CD4-positive, alpha-beta memory T cell (primary cell): ENCODE data around the gene NLGN4Y. TPM values are rescaled to one million over a fixed set of nuclear protein-coding genes. Genes with fewer than 3 reads are reported as not detected.
A peak's percentile ranks its signal among the peaks of the same experiment; 100 is the strongest.

Source experiments
- CTCF ChIA-PET: fragments of 350-600 bp; sonication (Branson Sonifier 250); formaldehyde crosslinking; loops from one replicate; lab custom pipeline; 2021; ENCODE audit warnings: inconsistent platforms; ENCODE audit not compliant: partially characterized antibody; lab: Charles Lee
- POLR2A ChIA-PET: fragments of 350-600 bp; sonication (Branson Sonifier 250); formaldehyde crosslinking; loops from one replicate; lab custom pipeline; 2021; ENCODE audit not compliant: partially characterized antibody; lab: Charles Lee
- DNase-seq, 5 donors: peaks; one replicate each; pipeline versions ENCODE4 v3.0.0 to v3.0.0-alpha.2; 2020 to 2022; ENCODE audit warnings: mixed read lengths in 1 of 5
- H3K27ac ChIP-seq: one replicate; pipeline ENCODE4 v1.7.0; 2013; ENCODE audit warnings: low read depth, low read length
- H3K27me3 ChIP-seq: 2 replicates; pipeline ENCODE4 v1.7.0; 2013; ENCODE audit warnings: mild to moderate bottlenecking, low read length, moderate library complexity; ENCODE audit not compliant: insufficient read depth
- H3K36me3 ChIP-seq: 2 replicates; pipeline ENCODE4 v1.7.0; 2013; ENCODE audit warnings: mild to moderate bottlenecking, low read length, moderate library complexity; ENCODE audit not compliant: insufficient read depth
- H3K4me1 ChIP-seq: 2 replicates; pipeline ENCODE4 v1.7.0; 2013; ENCODE audit warnings: mild to moderate bottlenecking, low read length, moderate library complexity; ENCODE audit not compliant: insufficient read depth
- H3K4me3 ChIP-seq, 2 donors: one replicate each; pipeline ENCODE4 v1.7.0; 2013; ENCODE audit warnings: low read length in 2 of 2, mild to moderate bottlenecking in 1 of 2
- H3K9me3 ChIP-seq, 2 donors: one replicate each; pipeline ENCODE4 v1.7.0; 2013; ENCODE audit warnings: low read length in 2 of 2, control low read depth in 1 of 2; ENCODE audit not compliant: control insufficient read depth in 1 of 2
- H3K27ac Mint-ChIP-seq, 7 donors: one replicate each; pipeline ENCODE4 v1.8.0; 2020 to 2021; ENCODE audit warnings: mixed read lengths in 7 of 7, mild to moderate bottlenecking in 6 of 7, inconsistent platforms in 3 of 7, moderate library complexity in 3 of 7
- H3K27me3 Mint-ChIP-seq, 2 donors: one replicate each; pipeline ENCODE4 v1.8.0; 2020 to 2021; ENCODE audit warnings: mixed read lengths in 2 of 2
- H3K36me3 Mint-ChIP-seq, 2 donors: one replicate each; pipeline ENCODE4 v1.8.0; 2020 to 2021; ENCODE audit warnings: mixed read lengths in 2 of 2, inconsistent platforms in 1 of 2, mild to moderate bottlenecking in 1 of 2
- H3K4me1 Mint-ChIP-seq, 4 donors: one replicate each; pipeline ENCODE4 v1.8.0; 2020 to 2021; ENCODE audit warnings: mixed read lengths in 4 of 4, mild to moderate bottlenecking in 1 of 4
- H3K4me3 Mint-ChIP-seq, 8 donors: one replicate each; pipeline ENCODE4 v1.8.0; 2020 to 2021; ENCODE audit warnings: mixed read lengths in 8 of 8, mild to moderate bottlenecking in 7 of 8, moderate library complexity in 6 of 8, inconsistent platforms in 3 of 8
- H3K9me3 Mint-ChIP-seq, 8 donors: one replicate each; pipeline ENCODE4 v1.8.0; 2020 to 2021; ENCODE audit warnings: mixed read lengths in 8 of 8, mild to moderate bottlenecking in 5 of 8, inconsistent platforms in 3 of 8, moderate library complexity in 1 of 8
- intact Hi-C: fragments of 100-400 bp; cut with micrococcal nuclease; formaldehyde crosslinking; loops from one replicate; pipeline ENCODE4 v1.15.1; 2023
- polyA plus RNA-seq, 2 donors: library from polyadenylated mRNA; unstranded; fragments of 300-500 nt; fragmentation: Illumina TruSeq; gene quantifications; one replicate each; pipeline ENCODE4 v1.2.3, GENCODE V29; 2021
- total RNA-seq, 2 experiments: library from RNA; stranded (reverse); gene quantifications; one replicate each; pipeline ENCODE4 v1.2.3, GENCODE V29; 2021

Gene NLGN4Y
- total and polyA plus RNA-seq, 4 experiments from 2014 or later, result 4.6 to 6.0 TPM; not detected in 2

DNA sequence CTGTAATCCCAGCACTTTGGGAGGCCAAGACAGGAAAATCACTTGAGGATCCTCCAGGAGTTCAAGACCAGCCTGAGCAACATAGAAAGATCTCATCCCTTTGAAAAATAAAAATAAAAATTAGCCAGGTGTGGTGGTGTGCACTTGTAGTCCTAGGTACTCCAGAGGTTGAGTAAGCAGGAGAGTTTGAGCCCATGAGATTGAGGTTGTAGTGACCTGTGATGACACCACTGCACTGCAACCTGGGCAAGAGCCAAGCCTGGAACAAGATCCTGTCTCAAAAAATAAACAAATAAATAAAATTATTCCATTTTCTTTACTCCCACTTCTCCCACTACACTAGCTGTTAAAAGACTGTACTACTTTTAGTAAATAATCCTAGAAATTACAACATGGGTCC is 231.2 kb downstream of the NLGN4Y start:
- no peaks in the 10 kb centered on the region for H3K9me3 Mint-ChIP-seq
- Histone ChIP-seq H3K4me3 (no peak overlapping the region), H3K9me3 (no peaks in the 10 kb centered on the region), H3K27me3 (no peaks in the 10 kb centered on the region), H3K36me3 (no peaks in the 10 kb centered on the region), H3K27ac (no peak overlapping the region), H3K4me1 (no peaks in the 10 kb centered on the region)
- no peaks in the 10 kb centered on the region for H3K27me3 Mint-ChIP-seq
- POLR2A ChIA-PET, result no interaction called here
- no peak overlapping the region for H3K4me3 Mint-ChIP-seq
- H3K27ac Mint-ChIP-seq, result no peak overlapping the region
- H3K36me3 Mint-ChIP-seq, result no peaks in the 10 kb centered on the region
- intact Hi-C loops, result no loop called here
- DNase-seq, result no peak
- CTCF ChIA-PET, result no interaction called here
- no peaks in the 10 kb centered on the region for H3K4me1 Mint-ChIP-seq

DNA sequence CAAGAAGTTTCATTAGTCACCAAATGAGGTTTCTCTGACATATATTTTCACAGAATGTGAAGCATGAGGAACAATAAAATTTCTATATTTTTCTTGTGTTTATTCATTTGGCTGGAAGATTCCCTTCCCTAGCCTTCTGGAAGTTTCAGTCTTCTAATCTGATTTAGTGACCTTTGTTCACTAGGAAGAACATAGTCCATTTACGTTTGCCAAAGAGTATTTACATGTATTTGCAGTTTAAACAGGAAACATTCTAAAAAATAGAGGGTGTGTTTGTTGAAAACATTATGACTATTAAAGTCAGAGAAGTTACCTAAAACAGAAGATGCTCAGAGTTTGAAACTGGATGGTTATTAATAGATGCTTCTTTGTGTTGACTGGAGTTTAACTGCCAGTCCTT is 238.6 kb downstream of the NLGN4Y start:
- CTCF ChIA-PET, result no interaction called here
- H3K9me3 ChIP-seq, result no peaks in the 10 kb centered on the region
- intact Hi-C loops, result no loop called here
- DNase-seq, result no peak
- no peaks in the 10 kb centered on the region for H3K4me1 ChIP-seq
- H3K27me3 ChIP-seq, result no peaks in the 10 kb centered on the region
- Mint-ChIP-seq H3K9me3 (no peaks in the 10 kb centered on the region), H3K27ac (no peak overlapping the region), H3K4me3 (no peak overlapping the region), H3K4me1 (no peaks in the 10 kb centered on the region), H3K27me3 (no peaks in the 10 kb centered on the region), H3K36me3 (no peaks in the 10 kb centered on the region)
- no peaks in the 10 kb centered on the region for H3K36me3 ChIP-seq
- POLR2A ChIA-PET, result no interaction called here
- H3K27ac ChIP-seq, result no peak overlapping the region
- no peak overlapping the region for H3K4me3 ChIP-seq

DNA sequence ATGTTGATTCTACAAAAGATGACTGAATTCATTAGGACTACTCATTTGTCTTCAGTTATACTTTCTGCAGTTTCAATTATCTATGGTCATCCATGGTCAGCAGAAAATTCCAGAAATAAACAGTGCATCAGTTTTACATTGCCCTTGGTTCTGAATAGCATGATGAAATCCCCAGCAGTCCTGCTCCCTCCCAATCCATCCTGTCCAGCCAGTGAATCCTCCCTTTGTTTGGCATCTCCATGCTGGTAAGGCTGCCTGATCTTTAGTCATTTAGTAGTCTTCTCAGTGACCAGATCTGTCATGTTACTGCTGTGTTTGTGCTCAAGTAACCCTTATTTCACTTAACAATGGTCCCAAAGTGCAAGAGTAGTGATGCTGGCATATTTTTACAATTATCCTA is 239.3 kb downstream of the NLGN4Y start:
- intact Hi-C loops, result no loop called here

DNA sequence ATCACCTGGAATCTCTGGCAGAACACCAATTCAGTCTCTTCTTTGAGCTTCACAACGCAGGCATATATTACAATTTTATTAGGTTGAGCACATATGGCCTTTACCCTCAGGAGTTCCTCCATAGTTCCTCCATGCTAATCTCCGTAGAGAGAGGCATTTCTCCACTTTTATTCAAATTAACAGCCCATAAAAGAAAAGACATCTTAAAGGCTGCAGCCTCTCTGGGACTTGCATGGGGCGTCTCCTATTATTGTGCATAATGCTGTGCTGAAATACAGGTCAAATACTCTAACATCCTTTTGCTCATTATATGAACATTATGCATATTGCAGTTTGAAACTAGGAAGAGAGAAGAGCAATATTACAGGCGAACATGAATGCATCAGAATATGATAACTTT is 253.9 kb downstream of the NLGN4Y start:
- H3K4me1 ChIP-seq, result no peaks in the 10 kb centered on the region
- no peaks in the 10 kb centered on the region for H3K27me3 ChIP-seq
- ChIA-PET POLR2A (no interaction called here), CTCF (no interaction called here)
- no peak overlapping the region for H3K4me3 ChIP-seq
- Mint-ChIP-seq H3K36me3 (peaks cover 0 to 1% of the 10 kb centered on the region in 2 donors), H3K9me3 (peaks cover 0 to 2% (median 0%) of the 10 kb centered on the region in 8 donors), H3K27ac (peak overlapping the region in 1 of 7 donors; percentile 68), H3K4me3 (no peak overlapping the region), H3K27me3 (no peaks in the 10 kb centered on the region), H3K4me1 (no peaks in the 10 kb centered on the region)
- H3K27ac ChIP-seq, result no peak overlapping the region
- no peak for DNase-seq
- H3K36me3 ChIP-seq, result no peaks in the 10 kb centered on the region
- no peaks in the 10 kb centered on the region for H3K9me3 ChIP-seq
- intact Hi-C loops, result no loop called here

More for the DNA sequence above, 239.3 kb downstream of the NLGN4Y start:
- H3K9me3 ChIP-seq, result no peaks in the 10 kb centered on the region
- Mint-ChIP-seq H3K27ac (no peak overlapping the region), H3K9me3 (no peaks in the 10 kb centered on the region), H3K4me1 (no peaks in the 10 kb centered on the region), H3K27me3 (no peaks in the 10 kb centered on the region), H3K36me3 (no peaks in the 10 kb centered on the region), H3K4me3 (no peak overlapping the region)
- ChIA-PET CTCF (no interaction called here), POLR2A (no interaction called here)
- no peaks in the 10 kb centered on the region for H3K36me3 ChIP-seq
- H3K27me3 ChIP-seq, result no peaks in the 10 kb centered on the region
- H3K27ac ChIP-seq, result no peak overlapping the region
- no peak overlapping the region for H3K4me3 ChIP-seq
- H3K4me1 ChIP-seq, result no peaks in the 10 kb centered on the region
- DNase-seq, result no peak

DNA sequence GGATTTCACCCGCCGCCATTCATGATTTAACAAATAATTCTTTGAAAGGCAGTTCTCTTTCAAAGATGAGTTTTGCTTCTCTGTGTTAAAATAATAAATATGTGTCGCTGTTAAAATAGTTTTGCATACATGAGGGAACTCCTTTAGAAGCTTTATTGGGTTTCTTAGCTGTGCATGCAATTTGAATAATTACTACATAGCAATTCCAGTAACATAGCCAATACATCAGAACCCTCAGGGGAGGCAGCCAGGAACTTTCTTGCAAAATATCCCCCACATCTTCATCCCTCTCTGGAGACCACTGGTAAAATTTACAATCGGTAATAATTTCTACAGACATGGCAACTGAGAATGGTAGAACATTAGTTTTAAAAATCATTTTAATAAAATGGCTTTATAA is 268.8 kb downstream of the NLGN4Y start:
- Histone ChIP-seq H3K27me3 (no peaks in the 10 kb centered on the region), H3K36me3 (no peaks in the 10 kb centered on the region), H3K9me3 (no peaks in the 10 kb centered on the region), H3K4me1 (no peaks in the 10 kb centered on the region), H3K27ac (no peak overlapping the region), H3K4me3 (no peak overlapping the region)
- H3K4me1 Mint-ChIP-seq, result no peaks in the 10 kb centered on the region
- H3K4me3 Mint-ChIP-seq, result no peak overlapping the region
- DNase-seq, result no peak
- H3K27ac Mint-ChIP-seq, result no peak overlapping the region
- no peaks in the 10 kb centered on the region for H3K27me3 Mint-ChIP-seq
- ChIA-PET CTCF (no interaction called here), POLR2A (no interaction called here)
- H3K36me3 Mint-ChIP-seq, result no peaks in the 10 kb centered on the region
- peaks cover 0 to 3% (median 0%) of the 10 kb centered on the region in 8 donors for H3K9me3 Mint-ChIP-seq
- intact Hi-C loops, result no loop called here

DNA sequence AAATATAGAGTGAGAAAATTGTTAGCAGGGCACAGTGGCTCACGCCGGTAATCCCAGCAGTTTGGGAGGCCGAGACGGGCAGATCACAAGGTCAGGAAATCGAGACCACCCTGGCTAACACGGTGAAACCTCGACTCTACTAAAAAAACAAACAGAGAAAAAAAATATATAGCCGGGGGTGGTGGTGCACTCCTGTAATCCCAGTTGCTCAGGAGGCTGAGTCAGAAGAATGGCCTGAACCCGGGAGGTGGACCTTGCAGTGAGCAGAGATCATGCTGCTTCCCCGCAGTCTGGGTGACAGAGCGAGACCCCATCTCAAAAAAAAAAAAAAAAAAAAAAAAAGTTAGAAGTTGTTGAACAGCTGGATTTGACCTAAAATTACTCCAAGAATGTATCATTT is 269.3 kb downstream of the NLGN4Y start:
- H3K36me3 ChIP-seq, result no peaks in the 10 kb centered on the region
- no peaks in the 10 kb centered on the region for H3K27me3 ChIP-seq
- Mint-ChIP-seq H3K4me1 (no peaks in the 10 kb centered on the region), H3K27me3 (no peaks in the 10 kb centered on the region), H3K27ac (no peak overlapping the region), H3K4me3 (no peak overlapping the region), H3K36me3 (no peaks in the 10 kb centered on the region), H3K9me3 (peaks cover 0 to 3% (median 0%) of the 10 kb centered on the region in 8 donors)
- H3K4me1 ChIP-seq, result no peaks in the 10 kb centered on the region
- no peak overlapping the region for H3K4me3 ChIP-seq
- DNase-seq, result no peak
- no peak overlapping the region for H3K27ac ChIP-seq
- intact Hi-C loops, result no loop called here
- CTCF ChIA-PET, result interaction anchor here (0.6 kb wide), 1 partner anchor 509 kb away, joined by 3 read pairs; no protein-coding TSS in a partner anchor
- POLR2A ChIA-PET, result no interaction called here
- H3K9me3 ChIP-seq, result no peaks in the 10 kb centered on the region

DNA sequence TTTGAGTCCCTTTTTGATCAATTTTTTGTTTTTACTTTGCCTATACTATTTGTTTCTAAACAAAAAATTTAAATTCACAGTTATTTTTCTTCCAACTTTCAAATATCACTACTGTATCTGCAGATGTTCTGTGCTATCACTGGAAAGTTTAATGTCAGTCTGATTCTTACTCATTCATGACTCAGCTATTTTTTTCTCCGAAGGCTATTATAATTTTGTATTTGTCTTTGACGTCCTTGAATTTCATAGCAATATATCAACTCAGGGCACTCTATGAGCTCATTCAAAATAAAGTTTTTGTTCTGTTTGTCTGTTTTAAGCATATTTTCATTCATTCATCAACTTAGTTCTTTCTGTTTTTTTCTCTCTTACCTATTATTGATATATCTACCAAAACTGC is 273.7 kb downstream of the NLGN4Y start:
- Histone ChIP-seq H3K9me3 (no peaks in the 10 kb centered on the region), H3K4me1 (no peaks in the 10 kb centered on the region), H3K27me3 (no peaks in the 10 kb centered on the region), H3K27ac (no peak overlapping the region), H3K36me3 (no peaks in the 10 kb centered on the region), H3K4me3 (no peak overlapping the region)
- DNase-seq, result no peak
- Mint-ChIP-seq H3K4me3 (no peak overlapping the region), H3K9me3 (no peaks in the 10 kb centered on the region), H3K36me3 (no peaks in the 10 kb centered on the region), H3K4me1 (no peaks in the 10 kb centered on the region), H3K27me3 (no peaks in the 10 kb centered on the region), H3K27ac (no peak overlapping the region)
- intact Hi-C loops, result no loop called here
- ChIA-PET POLR2A (no interaction called here), CTCF (no interaction called here)

DNA sequence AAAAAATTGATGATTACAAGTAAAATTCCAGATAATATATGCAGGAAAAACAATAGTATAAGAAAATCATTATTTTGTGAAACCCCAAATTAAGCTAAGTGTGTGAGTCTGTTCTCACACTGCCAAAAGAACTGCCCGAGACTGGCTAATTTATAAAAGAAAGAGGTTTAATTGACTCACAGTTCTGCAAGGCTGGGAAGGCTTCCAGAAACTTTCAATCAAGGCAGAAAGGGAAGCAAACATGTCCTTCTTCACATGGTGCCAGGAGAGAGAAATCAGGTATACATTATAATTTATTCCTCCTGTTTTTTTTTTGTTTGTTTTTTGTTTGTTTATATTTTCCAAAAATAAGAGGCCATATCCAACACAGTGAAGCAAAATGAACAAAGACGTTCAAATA is 276.8 kb downstream of the NLGN4Y start:
- no peak overlapping the region for H3K4me3 Mint-ChIP-seq
- Histone ChIP-seq H3K9me3 (no peaks in the 10 kb centered on the region), H3K27ac (no peak overlapping the region), H3K4me1 (no peaks in the 10 kb centered on the region), H3K36me3 (no peaks in the 10 kb centered on the region), H3K27me3 (no peaks in the 10 kb centered on the region), H3K4me3 (no peak overlapping the region)
- H3K27me3 Mint-ChIP-seq, result no peaks in the 10 kb centered on the region
- DNase-seq, result no peak
- intact Hi-C loops, result no loop called here
- POLR2A ChIA-PET, result no interaction called here
- H3K4me1 Mint-ChIP-seq, result no peaks in the 10 kb centered on the region
- no peaks in the 10 kb centered on the region for H3K36me3 Mint-ChIP-seq
- no peak overlapping the region for H3K27ac Mint-ChIP-seq
- H3K9me3 Mint-ChIP-seq, result no peaks in the 10 kb centered on the region
- CTCF ChIA-PET, result no interaction called here
